Spleen (tissue), 11 donors: ENCODE results near the gene MPO. TPM values are rescaled to one million over a fixed set of nuclear protein-coding genes. Genes with fewer than 3 reads are reported as not detected.

Experiments
- DNase-seq: peaks from one replicate; pipeline ENCODE4 v3.0.0-alpha.2; 2020
- H3K27ac ChIP-seq, 8 donors: fragments of 200-600 bp; sonication (generic) in 7 of 8; 1 replicate in 4 of 8; 2 replicates in 4 of 8; pipeline versions ENCODE4 v1.5.0 to v1.8.0; 2016 to 2021; ENCODE audit warnings: inconsistent platforms in 4 of 8, mild to moderate bottlenecking in 4 of 8, moderate library complexity in 1 of 8
- H3K27me3 ChIP-seq, 7 donors: fragments of 200-600 bp; sonication (generic) in 6 of 7; replicated peaks in 1 of 7; 1 replicate in 4 of 7; 2 replicates in 3 of 7; pipeline versions ENCODE4 v1.5.0 to v1.8.0; 2016 to 2021; ENCODE audit warnings: inconsistent platforms in 3 of 7, mild to moderate bottlenecking in 1 of 7
- H3K36me3 ChIP-seq, 6 donors: fragments of 200-600 bp; sonication (generic) in 5 of 6; 1 replicate in 4 of 6; 2 replicates in 2 of 6; pipeline versions ENCODE4 v1.5.0 to v1.8.0; 2016 to 2021; ENCODE audit warnings: inconsistent platforms in 2 of 6
- H3K4me1 ChIP-seq, 6 donors: fragments of 200-600 bp; sonication (generic) in 5 of 6; 1 replicate in 3 of 6; 2 replicates in 3 of 6; pipeline versions ENCODE4 v1.5.0 to v1.8.0; 2016 to 2021; ENCODE audit warnings: inconsistent platforms in 3 of 6
- H3K4me3 ChIP-seq, 8 donors: fragments of 200-600 bp; sonication (generic) in 7 of 8; 1 replicate in 4 of 8; 2 replicates in 4 of 8; pipeline versions ENCODE4 v1.5.0 to v1.8.0; 2016 to 2021; ENCODE audit warnings: inconsistent platforms in 4 of 8, mild to moderate bottlenecking in 4 of 8, moderate library complexity in 2 of 8
- H3K9me3 ChIP-seq, 8 donors: fragments of 200-600 bp; sonication (generic) in 7 of 8; 1 replicate in 4 of 8; 2 replicates in 4 of 8; pipeline versions ENCODE4 v1.5.0 to v1.8.0; 2016 to 2021; ENCODE audit warnings: inconsistent platforms in 4 of 8
- POLR2A ChIP-seq, 3 donors: fragments of 450-650 bp; IDR thresholded peaks; one replicate each; pipeline ENCODE4 v1.5.1; 2017; ENCODE audit warnings: antibody characterized with exemption in 3 of 3, mild to moderate bottlenecking in 1 of 3
- POLR2AphosphoS5 ChIP-seq, 3 donors: sonication (generic); formaldehyde crosslinking; IDR thresholded peaks; one replicate each; pipeline ENCODE4 v1.5.1; 2017; ENCODE audit warnings: antibody characterized with exemption in 3 of 3
- WGBS, 5 donors: extraction: QIAGEN DNeasy Blood & Tissue Kit in 3 of 5; methylation state at CpG; one replicate each; pipeline versions ENCODE4 v1.1.5 to v1.1.7; 2013 to 2018; 5-methylcytosine and 5-hydroxymethylcytosine counted together
- intact Hi-C: fragments of 100-400 bp; cut with DNase I; formaldehyde crosslinking; loops from one replicate; pipeline ENCODE4 v1.15.0; 2023; ENCODE audit warnings: low total_unique reads
- polyA plus RNA-seq, 3 donors: library from polyadenylated mRNA; stranded (reverse); fragments of 200-250 nt; gene quantifications; one replicate each; pipeline ENCODE4 v1.2.1, GENCODE V29; 2013
- total RNA-seq, 7 donors: library from RNA; depleted of rRNA in 3 of 7; stranded (reverse); fragments of >200 nt in 3 of 7; fragmentation: NEBNext Ultra II Directional in 4 of 7; extraction: Animal tissue kit (Norgen Biotek cat#: 25700) in 4 of 7; gene quantifications; one replicate each; pipeline versions ENCODE4 v1.1.0 to v1.2.1, GENCODE V29; 2016 to 2021
- TF ChIP-seq, protein P1 (sequence below), 11 experiments: fragments of 200-600 bp in 7 of 11; fragments of 450-650 bp in 4 of 11; sonication (generic) in 4 of 11; IDR thresholded peaks in 8 of 11; conservative IDR thresholded peaks in 3 of 11; 1 replicate in 7 of 11; 2 replicates in 4 of 11; pipeline versions ENCODE4 v1.4.0 to v1.8.0; 2016 to 2021; ENCODE audit warnings: antibody characterized with exemption in 11 of 11, inconsistent platforms in 4 of 11, mild to moderate bottlenecking in 1 of 11
- donor health status: healthy with polysubstance abuse.
- donor health status: DM: no; HTN: no; CAD: no; lungs with moderate emphysema.
- donor health status: DM: no; HTN: no; CAD: no.
- donor health status: Bipolar disorder and iron deficiency.
- donor health status: healthy.
- donor health status: DM: no; HTN: no; CAD: no.
- donor health status: DM: yes; HTN: yes; CAD: no.

The MPO gene
- total and polyA plus RNA-seq, 10 donors, result 0.52 to 75.7 (median 12.0) TPM

DNA sequence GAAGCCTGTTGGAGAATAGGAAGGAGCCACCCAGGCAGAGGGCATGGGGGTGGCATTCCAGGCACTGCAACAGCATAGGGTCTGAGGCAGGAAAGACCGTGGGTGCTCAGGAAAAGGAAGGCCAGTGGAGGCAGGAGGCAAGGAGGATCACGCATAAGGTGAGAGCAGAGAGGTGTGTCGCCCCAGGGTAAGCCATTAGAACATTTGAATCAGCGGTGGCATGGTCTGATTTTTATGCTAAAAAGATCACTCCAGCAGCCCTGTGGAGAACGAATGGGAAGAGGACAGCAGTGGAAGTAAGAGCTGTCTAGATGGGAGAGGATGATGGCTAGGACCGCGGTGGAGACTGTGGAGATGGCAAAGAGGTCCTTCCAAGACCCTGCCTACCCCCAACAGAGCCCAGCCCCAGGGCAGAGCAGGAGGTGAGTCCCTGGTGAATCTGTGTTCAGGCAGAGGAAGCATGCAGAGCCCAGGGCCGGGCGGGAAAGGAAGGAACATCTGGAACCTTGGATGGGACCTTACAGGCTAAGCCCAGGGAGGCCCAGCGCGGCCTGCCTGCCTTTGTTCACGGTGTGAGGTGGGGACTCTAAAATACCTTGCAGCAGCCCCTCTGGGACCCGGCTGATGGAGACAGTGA is 34.5 kb downstream of the MPO start:
- no peak overlapping the region for H3K4me3 ChIP-seq
- no peak overlapping the region for H3K27ac ChIP-seq
- peaks cover 0 to 53% (median 16%) of the 10 kb centered on the region in 7 donors for H3K27me3 ChIP-seq
- H3K9me3 ChIP-seq, result no peaks in the 10 kb centered on the region
- 82 to 93% (median 86%) methylated on average over 13 of the region's 13 CpGs for WGBS, 5 donors
- intact Hi-C loops, result no loop called here
- DNase-seq, result no peak
- peaks cover 4 to 29% (median 13%) of the 10 kb centered on the region in 6 donors for H3K4me1 ChIP-seq
- TF ChIP-seq POLR2A (IDR thresholded peaks at IDR 0.05) (no peak), POLR2AphosphoS5 (IDR thresholded peaks at IDR 0.05) (no peak)
- TF ChIP-seq, protein P1, sequence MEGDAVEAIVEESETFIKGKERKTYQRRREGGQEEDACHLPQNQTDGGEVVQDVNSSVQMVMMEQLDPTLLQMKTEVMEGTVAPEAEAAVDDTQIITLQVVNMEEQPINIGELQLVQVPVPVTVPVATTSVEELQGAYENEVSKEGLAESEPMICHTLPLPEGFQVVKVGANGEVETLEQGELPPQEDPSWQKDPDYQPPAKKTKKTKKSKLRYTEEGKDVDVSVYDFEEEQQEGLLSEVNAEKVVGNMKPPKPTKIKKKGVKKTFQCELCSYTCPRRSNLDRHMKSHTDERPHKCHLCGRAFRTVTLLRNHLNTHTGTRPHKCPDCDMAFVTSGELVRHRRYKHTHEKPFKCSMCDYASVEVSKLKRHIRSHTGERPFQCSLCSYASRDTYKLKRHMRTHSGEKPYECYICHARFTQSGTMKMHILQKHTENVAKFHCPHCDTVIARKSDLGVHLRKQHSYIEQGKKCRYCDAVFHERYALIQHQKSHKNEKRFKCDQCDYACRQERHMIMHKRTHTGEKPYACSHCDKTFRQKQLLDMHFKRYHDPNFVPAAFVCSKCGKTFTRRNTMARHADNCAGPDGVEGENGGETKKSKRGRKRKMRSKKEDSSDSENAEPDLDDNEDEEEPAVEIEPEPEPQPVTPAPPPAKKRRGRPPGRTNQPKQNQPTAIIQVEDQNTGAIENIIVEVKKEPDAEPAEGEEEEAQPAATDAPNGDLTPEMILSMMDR (IDR thresholded peaks at IDR 0.05 in 8 of 11, conservative IDR thresholded peaks at IDR 0.05 in 3 of 11), result no peak
- no peaks in the 10 kb centered on the region for H3K36me3 ChIP-seq

DNA sequence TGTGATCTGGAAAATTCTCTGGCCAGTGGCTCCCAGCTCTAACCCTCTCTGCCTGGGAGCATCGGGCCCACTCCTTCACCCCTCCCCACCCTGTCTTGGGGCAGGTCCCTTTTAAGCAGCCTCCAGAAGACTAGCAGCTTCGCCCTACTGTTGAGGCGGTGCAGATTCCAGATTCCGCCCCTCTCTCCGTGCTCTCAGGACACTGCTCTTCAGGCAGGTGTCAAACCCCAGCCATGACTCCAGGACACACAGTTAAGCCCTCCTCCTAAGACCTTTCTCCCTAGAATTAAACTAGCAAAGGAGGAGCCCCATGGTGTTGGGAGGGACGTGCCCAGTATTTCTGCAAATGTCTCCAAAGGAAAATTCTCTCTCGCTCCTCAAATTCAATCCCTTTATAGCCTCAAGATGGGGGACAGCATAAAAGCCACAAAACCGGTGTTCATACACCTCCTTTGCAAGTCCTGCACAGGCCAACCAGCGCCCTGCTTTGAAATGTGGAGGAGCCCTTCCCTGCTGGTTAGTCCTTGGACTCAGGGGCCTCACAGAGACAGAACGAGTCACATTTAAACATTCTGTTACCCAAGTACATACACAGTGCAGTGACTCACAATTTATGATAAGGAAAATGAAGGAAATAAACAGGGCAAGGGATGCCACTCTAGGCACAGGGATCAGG is 35.2 kb downstream of the MPO start:
- TF ChIP-seq POLR2AphosphoS5 (IDR thresholded peaks at IDR 0.05), result no peak
- TF ChIP-seq, protein P1 (IDR thresholded peaks at IDR 0.05 in 8 of 11, conservative IDR thresholded peaks at IDR 0.05 in 3 of 11), result no peak
- no peak for TF ChIP-seq POLR2A (IDR thresholded peaks at IDR 0.05)
- peaks cover 0 to 57% (median 16%) of the 10 kb centered on the region in 7 donors for H3K27me3 ChIP-seq
- H3K9me3 ChIP-seq, result no peaks in the 10 kb centered on the region
- H3K36me3 ChIP-seq, result no peaks in the 10 kb centered on the region
- WGBS, 5 donors, result 72 to 80% (median 78%) methylated on average over 10 of the region's 10 CpGs
- H3K4me3 ChIP-seq, result no peak overlapping the region
- intact Hi-C loops, result no loop called here
- DNase-seq, result no peak
- peaks cover 4 to 29% (median 13%) of the 10 kb centered on the region in 6 donors for H3K4me1 ChIP-seq
- H3K27ac ChIP-seq, result no peak overlapping the region

DNA sequence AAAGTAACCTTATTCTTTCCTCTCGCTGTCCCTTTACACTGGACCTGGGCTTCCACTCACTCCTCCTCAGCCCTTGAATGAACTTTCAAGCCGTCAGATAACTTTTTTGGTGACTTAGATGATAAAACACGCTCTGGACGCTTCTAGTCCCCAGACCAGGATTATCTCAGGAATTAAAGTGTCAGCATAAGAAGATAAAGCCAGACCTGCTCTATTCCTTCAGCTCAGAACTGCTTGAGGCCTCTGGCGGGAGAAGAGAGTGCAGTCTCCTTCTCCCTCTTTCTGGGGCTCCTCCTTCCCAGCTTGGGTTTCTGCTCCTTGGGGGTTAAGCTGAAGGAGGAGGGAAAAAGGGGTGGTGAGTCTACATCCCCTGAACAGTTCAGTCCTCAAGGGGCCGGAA is 35.8 kb downstream of the MPO start:
- WGBS, 5 donors, result 77 to 94% (median 85%) methylated on average over 6 of the region's 6 CpGs
- TF ChIP-seq POLR2AphosphoS5 (IDR thresholded peaks at IDR 0.05) (no peak), POLR2A (IDR thresholded peaks at IDR 0.05) (no peak)
- TF ChIP-seq, protein P1 (IDR thresholded peaks at IDR 0.05 in 8 of 11, conservative IDR thresholded peaks at IDR 0.05 in 3 of 11), result no peak
- H3K9me3 ChIP-seq, result no peaks in the 10 kb centered on the region
- peaks cover 0 to 57% (median 16%) of the 10 kb centered on the region in 7 donors for H3K27me3 ChIP-seq
- intact Hi-C loops, result no loop called here
- H3K4me1 ChIP-seq, result peaks cover 4 to 27% (median 11%) of the 10 kb centered on the region in 6 donors
- DNase-seq, result no peak
- no peak overlapping the region for H3K27ac ChIP-seq
- H3K4me3 ChIP-seq, result no peak overlapping the region
- H3K36me3 ChIP-seq, result no peaks in the 10 kb centered on the region

DNA sequence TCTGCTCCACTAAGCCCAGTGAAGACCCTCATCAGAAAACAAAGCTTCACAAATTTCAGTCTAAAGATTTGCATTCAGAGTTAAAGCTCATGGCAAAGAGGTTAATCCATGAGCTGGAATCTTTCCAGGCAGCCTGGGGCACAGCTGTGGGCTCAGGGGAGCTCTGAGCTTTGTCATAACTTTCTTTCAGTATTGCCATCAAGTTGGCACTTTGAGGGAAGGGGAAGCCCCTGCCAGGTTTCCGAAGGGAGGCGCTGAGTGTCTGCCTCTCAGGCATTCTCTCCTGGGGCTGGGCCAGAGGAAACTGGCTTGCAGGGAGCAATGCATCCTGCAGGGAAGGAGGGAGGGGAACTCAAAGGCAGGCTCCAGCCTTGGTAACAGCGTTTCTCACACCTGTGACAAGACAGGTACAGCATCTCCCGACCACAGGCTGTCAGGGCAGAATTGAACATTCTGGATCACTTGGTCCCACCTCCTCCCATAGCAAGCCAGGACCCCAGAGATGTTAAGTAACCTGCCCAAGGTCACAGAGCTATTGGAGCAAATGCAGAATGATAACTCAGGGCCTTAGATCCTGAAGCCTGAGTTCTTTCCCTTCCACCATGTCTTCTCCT is 38.5 kb downstream of the MPO start:
- Histone ChIP-seq H3K4me1 (peaks cover 0 to under 1% (median 0%) of the 10 kb centered on the region in 6 donors), H3K36me3 (no peaks in the 10 kb centered on the region), H3K27me3 (peaks cover 0 to 62% (median 8%) of the 10 kb centered on the region in 7 donors), H3K4me3 (no peak overlapping the region), H3K27ac (no peak overlapping the region), H3K9me3 (no peaks in the 10 kb centered on the region)
- WGBS, 5 donors, result 12 to 23% (median 16%) methylated on average over 2 to 4 of the region's 4 CpGs
- intact Hi-C loops, result no loop called here
- TF ChIP-seq, protein P1 (IDR thresholded peaks at IDR 0.05 in 8 of 11, conservative IDR thresholded peaks at IDR 0.05 in 3 of 11), result no peak
- TF ChIP-seq POLR2A (IDR thresholded peaks at IDR 0.05) (no peak), POLR2AphosphoS5 (IDR thresholded peaks at IDR 0.05) (no peak)
- no peak for DNase-seq
